ENCODE results near the gene ZNF205. TPM values are rescaled to one million over a fixed set of nuclear protein-coding genes. Genes with fewer than 3 reads are reported as not detected.
A peak's percentile ranks its signal among the peaks of the same experiment; 100 is the strongest.

ZNF205 gene
- total and polyA plus RNA-seq, 2 of the 13 experiments (the other 11 are each of a cell fraction or from before 2014, with no cell fraction given), result 5.8 to 10.2 TPM

- TF ChIP-seq, protein P1, sequence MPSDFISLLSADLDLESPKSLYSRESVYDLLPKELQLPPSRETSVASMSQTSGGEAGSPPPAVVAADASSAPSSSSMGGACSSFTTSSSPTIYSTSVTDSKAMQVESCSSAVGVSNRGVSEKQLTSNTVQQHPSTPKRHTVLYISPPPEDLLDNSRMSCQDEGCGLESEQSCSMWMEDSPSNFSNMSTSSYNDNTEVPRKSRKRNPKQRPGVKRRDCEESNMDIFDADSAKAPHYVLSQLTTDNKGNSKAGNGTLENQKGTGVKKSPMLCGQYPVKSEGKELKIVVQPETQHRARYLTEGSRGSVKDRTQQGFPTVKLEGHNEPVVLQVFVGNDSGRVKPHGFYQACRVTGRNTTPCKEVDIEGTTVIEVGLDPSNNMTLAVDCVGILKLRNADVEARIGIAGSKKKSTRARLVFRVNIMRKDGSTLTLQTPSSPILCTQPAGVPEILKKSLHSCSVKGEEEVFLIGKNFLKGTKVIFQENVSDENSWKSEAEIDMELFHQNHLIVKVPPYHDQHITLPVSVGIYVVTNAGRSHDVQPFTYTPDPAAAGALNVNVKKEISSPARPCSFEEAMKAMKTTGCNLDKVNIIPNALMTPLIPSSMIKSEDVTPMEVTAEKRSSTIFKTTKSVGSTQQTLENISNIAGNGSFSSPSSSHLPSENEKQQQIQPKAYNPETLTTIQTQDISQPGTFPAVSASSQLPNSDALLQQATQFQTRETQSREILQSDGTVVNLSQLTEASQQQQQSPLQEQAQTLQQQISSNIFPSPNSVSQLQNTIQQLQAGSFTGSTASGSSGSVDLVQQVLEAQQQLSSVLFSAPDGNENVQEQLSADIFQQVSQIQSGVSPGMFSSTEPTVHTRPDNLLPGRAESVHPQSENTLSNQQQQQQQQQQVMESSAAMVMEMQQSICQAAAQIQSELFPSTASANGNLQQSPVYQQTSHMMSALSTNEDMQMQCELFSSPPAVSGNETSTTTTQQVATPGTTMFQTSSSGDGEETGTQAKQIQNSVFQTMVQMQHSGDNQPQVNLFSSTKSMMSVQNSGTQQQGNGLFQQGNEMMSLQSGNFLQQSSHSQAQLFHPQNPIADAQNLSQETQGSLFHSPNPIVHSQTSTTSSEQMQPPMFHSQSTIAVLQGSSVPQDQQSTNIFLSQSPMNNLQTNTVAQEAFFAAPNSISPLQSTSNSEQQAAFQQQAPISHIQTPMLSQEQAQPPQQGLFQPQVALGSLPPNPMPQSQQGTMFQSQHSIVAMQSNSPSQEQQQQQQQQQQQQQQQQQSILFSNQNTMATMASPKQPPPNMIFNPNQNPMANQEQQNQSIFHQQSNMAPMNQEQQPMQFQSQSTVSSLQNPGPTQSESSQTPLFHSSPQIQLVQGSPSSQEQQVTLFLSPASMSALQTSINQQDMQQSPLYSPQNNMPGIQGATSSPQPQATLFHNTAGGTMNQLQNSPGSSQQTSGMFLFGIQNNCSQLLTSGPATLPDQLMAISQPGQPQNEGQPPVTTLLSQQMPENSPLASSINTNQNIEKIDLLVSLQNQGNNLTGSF (CRISPR knock-in tag; IDR thresholded peaks at IDR 0.05), result 0 out of 2 replicates have a peak, but pooled peaks have one; percentile 33
- TF ChIP-seq GATAD2A (CRISPR knock-in tag; IDR thresholded peaks at IDR 0.05), result no peak
- TF ChIP-seq, protein P2, sequence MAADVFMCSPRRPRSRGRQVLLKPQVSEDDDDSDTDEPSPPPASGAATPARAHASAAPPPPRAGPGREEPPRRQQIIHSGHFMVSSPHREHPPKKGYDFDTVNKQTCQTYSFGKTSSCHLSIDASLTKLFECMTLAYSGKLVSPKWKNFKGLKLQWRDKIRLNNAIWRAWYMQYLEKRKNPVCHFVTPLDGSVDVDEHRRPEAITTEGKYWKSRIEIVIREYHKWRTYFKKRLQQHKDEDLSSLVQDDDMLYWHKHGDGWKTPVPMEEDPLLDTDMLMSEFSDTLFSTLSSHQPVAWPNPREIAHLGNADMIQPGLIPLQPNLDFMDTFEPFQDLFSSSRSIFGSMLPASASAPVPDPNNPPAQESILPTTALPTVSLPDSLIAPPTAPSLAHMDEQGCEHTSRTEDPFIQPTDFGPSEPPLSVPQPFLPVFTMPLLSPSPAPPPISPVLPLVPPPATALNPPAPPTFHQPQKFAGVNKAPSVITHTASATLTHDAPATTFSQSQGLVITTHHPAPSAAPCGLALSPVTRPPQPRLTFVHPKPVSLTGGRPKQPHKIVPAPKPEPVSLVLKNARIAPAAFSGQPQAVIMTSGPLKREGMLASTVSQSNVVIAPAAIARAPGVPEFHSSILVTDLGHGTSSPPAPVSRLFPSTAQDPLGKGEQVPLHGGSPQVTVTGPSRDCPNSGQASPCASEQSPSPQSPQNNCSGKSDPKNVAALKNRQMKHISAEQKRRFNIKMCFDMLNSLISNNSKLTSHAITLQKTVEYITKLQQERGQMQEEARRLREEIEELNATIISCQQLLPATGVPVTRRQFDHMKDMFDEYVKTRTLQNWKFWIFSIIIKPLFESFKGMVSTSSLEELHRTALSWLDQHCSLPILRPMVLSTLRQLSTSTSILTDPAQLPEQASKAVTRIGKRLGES (CRISPR knock-in tag; IDR thresholded peaks at IDR 0.05; ENCODE audit: borderline replicate concordance), result no peak
- no peak for TF ChIP-seq JDP2 (CRISPR knock-in tag; IDR thresholded peaks at IDR 0.05; ENCODE audit: borderline replicate concordance)
- 0 out of 2 replicates have a peak, but pooled peaks have one; percentile 19 for TF ChIP-seq ZNF292 (CRISPR knock-in tag; IDR thresholded peaks at IDR 0.05; ENCODE audit: borderline replicate concordance, low read depth)
- TF ChIP-seq ATF1 (CRISPR knock-in tag; IDR thresholded peaks at IDR 0.05), result no peak; the same call in 1 of the 2 replicates
- no peak for TF ChIP-seq SP140L (CRISPR knock-in tag; IDR thresholded peaks at IDR 0.05; ENCODE audit: borderline replicate concordance)
- TF ChIP-seq, protein P3, sequence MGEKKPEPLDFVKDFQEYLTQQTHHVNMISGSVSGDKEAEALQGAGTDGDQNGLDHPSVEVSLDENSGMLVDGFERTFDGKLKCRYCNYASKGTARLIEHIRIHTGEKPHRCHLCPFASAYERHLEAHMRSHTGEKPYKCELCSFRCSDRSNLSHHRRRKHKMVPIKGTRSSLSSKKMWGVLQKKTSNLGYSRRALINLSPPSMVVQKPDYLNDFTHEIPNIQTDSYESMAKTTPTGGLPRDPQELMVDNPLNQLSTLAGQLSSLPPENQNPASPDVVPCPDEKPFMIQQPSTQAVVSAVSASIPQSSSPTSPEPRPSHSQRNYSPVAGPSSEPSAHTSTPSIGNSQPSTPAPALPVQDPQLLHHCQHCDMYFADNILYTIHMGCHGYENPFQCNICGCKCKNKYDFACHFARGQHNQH (CRISPR knock-in tag; IDR thresholded peaks at IDR 0.05), result no peak
- peak; percentile 48; the same call in 1 of the 2 replicates for TF ChIP-seq ZMAT3 (CRISPR knock-in tag; conservative IDR thresholded peaks at IDR 0.05)
- no peak for TF ChIP-seq ZNF329 (CRISPR knock-in tag; IDR thresholded peaks at IDR 0.05; ENCODE audit: low read depth)
- no peak for TF ChIP-seq KDM3A (CRISPR knock-in tag; IDR thresholded peaks at IDR 0.05; ENCODE audit: low read depth)
- no peak for TF ChIP-seq NR2F2 (IDR thresholded peaks at IDR 0.05; ENCODE audit: borderline replicate concordance, low read depth)
- TF ChIP-seq RERE (CRISPR knock-in tag; IDR thresholded peaks at IDR 0.05; ENCODE audit: low read depth), result no peak
Measured at GRCh38 chr16:3123986-3124886, 11.8 kb downstream of the ZNF205 start (continued).

Data from HepG2 (cell line).